GM21390 (cell line): ENCODE measurements around the gene DAZL.
"Not testable (repeated sequence)": the region's sequence is repeated elsewhere in the genome, so short reads cannot be mapped to it uniquely, and the experiment has no call there.

ENCODE experiments used
- ATAC-seq: cut with Tn5 transposase; IDR thresholded peaks from one replicate; pipeline ENCODE4 v1.9.1; 2021; ENCODE audit not compliant: unreplicated experiment

Gene DAZL, protein sequence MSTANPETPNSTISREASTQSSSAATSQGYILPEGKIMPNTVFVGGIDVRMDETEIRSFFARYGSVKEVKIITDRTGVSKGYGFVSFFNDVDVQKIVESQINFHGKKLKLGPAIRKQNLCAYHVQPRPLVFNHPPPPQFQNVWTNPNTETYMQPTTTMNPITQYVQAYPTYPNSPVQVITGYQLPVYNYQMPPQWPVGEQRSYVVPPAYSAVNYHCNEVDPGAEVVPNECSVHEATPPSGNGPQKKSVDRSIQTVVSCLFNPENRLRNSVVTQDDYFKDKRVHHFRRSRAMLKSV

DNA sequence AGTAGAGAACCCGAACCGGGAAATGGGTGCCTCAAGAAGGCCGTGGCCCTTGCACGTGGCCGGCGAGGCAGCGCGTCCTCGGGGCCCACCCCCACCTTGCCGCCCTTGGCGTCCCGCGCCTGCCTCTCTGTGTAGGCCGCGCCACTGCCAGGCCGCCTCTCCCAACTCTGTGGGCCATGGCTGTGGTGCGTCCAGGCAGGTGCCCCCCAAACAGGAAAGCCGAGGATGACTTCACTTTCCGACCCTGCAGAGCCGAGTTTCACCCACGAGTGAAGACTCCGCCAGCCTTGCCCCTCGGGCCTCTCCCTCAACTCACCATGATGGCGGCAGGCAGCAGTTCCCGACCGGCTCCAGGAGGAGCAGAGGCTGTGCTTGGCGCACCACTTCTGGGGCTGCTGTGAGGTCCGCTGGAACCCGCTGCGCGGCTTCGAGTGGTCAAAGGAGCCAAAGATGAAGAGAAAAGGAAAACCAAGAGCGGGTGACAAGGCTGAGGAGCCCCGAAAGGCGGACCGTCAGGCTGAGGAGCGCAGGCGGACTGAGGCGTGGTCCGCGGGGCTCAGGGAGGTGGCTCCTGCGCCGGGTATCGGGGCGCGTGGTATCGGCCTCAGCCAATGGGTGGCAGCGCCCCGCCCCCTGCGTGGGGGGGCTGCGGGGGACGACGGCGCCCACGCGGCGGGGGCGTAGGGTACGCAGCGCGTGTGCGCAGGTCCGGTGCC lies at the start of gene DAZL:
Gene DAZL (minus strand): TSS at position 537 of the 716 bp plus-strand sequence. CDS start 218 bp downstream, at position 319.
- ATAC-seq: no peak

DNA sequence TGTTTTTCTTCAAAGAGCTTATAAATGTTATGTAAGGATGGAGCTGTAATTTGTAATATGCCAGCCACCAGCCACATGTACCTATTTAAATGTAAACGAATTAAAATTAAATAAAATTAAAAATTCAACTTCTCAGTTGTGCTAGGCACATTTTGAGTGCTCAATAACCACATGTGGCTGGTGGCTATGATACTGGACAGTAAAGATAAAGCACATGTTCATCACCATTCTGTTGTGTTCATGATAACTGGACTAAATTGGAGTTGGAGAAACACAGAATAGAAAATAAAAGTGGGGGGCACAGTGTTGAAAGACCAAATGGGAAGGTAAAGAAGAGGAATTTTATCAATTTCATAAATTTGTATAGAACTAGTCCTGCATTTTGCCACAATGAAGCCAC lies 49.8 kb upstream of the DAZL start:
- ATAC-seq: no peak

DNA sequence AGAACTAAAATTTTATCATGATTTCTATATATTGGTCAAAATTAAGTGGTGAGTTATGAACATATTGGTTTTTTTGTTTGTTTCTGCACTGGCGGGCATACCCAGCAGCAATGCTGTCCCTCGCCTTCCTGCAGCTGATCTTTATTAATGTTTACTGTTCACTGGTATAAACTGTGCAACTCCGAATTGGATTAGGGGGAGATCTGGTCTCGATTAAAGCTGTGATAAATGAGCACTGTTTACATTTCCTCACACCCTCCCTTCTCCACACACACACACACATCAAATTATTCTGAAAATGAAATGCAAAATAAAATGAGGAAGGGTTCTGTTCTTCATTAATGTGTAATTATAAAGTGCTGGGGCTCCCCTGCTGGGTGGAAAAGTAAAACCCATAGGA lies 48.5 kb upstream of the DAZL start:
- ATAC-seq: no peak

DNA sequence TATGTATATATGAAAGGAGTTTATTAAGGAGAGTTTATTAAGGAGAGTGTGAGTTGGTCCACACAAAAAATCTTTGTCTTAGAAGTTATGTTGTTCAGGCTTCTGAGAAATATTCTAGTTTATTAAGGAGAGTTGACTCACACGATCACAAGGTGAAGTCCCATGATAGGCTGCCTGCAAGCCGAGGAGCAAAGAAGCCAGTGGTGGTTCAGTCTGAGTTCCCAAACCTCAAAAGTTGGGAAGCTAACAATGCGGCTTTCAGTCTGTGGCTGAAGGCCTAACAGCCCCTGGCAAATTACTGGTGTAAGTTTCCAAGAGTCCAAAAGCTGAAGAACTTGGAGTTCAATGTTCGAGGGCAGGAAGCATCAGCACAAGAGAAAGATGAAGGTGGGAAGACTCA lies 42.4 kb upstream of the DAZL start:
- no peak for ATAC-seq

DNA sequence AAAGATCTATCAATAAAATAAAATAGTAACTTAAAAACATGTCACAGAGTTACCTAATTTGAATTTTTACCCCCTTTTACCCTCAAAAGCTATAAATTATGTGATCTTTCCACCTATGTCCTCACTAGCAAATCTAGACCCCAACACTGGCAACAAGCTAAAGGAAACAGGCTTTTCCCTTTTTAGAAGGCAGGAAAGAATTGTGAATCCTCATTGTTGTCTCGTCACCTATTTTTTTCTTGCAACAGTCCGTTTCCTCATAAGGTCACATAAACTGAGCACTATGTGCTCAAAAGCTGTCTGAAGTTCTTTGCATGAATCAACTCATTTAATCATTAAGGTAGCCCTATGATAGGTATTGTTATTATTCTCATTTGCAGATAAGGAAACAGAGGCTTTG lies 34.6 kb upstream of the DAZL start:
- no peak for ATAC-seq

DNA sequence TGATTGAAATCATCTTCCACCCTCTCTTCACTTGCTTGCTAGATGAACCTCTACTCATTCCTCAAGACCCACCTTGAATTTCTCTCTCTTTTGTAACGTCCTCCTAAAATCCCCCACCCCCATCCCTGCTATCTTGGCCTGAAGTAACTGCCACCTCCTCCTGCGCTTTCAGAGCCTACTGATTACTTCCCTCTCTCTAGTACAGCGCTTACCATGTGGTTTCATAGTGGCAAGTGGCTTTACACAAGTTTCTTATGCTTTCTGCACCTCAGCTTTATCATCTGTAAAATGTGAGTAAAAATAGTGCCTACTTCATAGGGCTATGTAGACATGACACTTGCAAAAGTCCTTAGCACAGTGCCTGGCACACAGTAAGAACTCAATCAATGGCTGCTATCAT lies 28.7 kb upstream of the DAZL start:
- no peak for ATAC-seq

DNA sequence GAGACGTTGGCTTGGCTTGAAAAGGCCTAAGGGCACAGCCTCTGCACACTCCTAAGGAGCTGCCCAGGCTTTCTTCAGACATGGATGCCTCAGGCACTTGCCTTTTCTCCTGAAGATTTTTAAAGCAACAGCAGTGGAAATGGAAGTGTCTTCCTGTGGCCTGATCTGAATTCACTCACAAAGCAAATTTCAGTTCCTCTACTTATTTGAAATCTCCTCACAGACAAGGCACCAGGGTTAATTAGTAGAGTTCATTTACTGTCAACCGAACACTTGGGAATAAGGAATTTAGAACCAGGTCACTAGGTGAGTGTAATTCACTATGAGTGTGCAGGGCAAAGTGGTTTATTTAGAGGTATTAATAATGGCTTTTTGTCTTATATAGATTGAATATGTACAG lies 27.2 kb upstream of the DAZL start:
- no peak for ATAC-seq

DNA sequence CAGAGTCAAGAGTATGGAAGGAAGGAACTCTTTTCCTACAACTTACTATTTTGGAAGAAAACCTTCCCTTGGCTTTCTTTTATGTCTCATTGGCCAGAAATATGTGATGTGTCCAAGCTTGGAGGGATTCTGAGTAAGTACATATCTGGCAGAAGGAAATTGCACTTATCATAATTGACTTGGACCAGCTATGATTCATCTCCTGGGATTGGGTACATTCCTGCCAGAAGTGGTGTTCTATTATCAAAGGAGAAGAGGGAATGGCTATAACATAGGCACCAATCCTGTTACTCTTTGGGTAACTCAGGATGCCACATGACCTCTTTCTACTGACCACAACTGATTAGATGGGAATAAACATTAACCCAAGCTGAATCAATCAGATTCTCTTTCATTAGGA lies 13.5 kb upstream of the DAZL start:
- no peak for ATAC-seq

DNA sequence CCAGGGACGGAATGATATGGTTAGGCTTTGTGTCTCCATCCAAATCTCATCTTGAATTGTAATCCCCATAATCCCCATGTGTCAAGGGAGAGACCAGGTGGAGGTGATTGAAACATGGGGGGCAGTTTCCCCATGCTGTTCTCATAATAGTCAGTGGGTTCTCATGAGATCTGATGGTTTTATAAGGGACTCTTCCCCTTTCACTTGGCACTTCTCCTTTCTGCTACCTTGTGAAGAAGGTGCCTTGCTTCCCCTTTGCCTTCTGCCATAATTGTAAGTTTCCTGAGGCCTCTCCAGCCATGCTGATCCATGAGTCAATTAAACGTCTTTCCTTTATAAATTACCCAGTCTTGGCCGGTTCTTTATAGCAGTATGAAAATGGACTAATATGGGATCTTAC lies 11.9 kb upstream of the DAZL start:
- ATAC-seq: not testable (repeated sequence)

DNA sequence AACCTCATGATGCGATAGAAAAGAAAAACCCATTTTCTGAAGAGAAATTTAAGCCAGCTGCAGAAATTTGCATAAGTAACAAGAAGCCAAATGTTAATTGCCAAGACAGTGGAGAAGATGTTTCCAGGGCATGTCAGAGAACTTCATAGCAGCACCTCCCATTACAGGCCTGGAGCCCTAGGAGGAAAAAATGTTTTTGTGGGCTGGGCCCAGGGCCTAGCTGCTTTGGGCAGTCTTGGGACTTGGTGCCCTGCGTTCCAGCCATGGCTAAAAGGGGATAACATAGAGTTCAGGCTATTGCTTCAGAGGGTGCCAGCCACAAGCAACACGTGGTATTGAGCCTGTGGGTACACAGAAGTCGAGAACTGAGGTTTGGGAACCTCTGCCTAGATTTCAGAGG lies 10.9 kb upstream of the DAZL start:
- no peak for ATAC-seq

DNA sequence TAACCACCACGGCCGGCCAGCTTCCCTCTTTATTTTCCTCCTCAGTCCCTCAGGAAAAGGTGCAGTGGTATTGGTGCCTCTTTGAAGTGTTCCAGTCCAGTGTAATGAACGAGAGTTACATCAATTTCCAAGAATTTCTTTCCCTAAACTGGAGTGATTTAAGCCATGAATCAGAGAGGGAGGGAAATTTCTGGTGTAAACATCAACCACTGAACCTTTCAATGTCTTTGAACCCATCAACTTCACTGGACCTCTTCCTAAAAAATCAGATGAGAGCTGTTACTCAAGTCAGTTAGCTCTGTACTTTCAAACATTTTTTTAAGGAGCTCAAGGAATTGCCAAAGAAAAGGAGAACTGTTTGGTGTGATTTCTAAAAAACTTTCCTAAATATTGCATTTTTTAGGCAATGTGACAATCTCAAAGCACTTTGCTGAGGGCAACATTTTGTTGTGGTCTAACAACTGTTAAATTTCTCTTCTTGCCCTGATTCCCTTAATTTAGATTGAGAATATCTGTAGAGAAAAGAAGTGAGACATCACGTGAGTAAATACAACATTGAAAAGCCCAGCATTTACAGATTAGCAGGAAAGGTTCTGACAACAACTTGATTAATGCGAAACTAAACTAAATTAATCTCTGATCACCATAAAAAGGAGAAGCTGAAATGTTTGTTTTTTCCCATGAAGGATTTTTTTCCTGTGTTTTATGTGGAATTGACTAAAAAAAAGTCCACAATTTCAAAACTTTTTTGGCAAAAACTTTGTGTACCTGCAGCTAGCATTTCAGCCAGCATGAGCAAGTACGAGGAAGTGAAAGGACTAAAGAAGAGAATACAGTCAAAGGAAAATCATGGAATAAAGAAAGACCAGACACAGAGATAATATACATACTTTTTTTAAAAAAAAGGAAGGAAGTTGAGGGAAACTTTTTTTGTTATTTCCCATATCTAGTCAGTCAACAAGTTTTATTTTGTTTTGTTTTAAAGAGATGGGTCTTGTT lies 9.1 kb upstream of the DAZL start:
- ATAC-seq: no peak

DNA sequence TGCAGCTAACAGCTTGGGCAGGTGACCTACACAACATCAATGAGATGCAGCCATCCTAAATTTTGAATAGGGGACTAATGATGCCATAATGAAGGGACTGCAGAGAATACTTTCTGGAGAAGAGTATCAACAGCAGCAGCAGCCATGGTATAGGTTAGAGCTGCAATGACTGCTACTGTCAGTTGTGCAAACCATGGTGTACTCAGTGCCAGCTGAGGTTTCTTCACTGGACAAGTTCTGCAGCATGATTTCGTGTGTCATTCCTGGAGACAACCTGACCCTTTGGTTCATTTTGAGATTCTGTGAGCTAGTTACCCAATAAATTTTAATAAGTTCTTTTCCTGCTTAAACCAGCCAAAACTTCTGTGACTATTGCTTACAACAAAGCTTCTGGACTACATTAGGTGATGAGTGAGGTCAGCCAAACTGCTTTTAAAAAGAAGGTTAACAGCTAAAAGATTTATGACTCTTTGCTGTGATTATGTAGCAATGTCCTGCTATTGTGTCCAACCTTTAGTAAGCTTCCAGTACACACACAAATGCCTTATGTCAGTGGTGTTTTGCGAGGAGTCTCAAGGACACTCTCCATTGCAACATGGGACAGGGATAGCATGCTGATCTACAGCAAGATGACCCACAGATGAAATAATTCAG lies 4.8 kb upstream of the DAZL start:
- no peak for ATAC-seq

DNA sequence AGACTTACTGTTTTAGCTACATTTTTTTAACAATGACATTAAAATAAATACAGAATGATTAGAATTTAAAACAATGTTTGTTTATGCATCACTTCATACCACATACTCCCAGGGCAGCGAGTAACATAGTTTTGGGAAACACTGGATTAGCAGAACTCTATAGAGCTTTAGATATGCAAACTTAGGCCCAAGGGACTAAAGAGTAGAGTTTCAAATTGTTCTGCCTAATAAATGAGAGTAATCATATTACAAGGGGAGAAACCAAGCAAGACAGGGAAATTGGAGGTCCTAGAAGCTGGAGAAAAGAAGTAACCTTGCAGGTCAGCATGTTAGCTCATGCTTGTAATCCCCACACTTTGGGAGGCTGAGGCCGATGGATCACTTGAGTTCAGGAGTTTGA lies 3.6 kb upstream of the DAZL start:
- ATAC-seq: no peak

DNA sequence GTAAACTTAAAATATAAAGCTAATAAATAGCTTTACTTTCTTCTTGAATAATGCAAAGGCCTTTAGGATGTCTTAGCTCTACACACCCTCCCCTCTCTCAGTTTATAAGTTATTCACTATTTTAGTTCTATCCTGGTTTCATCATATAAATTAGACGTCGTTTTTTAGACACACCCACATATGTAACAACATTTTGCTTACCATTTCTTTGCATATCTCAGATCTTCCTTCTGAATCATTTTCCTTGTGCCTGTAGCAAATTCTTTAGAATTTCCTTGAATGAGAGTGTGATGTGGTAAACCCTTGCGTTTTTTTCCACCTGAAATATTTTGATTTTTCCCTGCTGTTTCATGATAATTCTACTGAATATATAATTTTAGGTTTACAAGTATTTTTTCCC lies 2.5 kb upstream of the DAZL start:
- no peak for ATAC-seq

DNA sequence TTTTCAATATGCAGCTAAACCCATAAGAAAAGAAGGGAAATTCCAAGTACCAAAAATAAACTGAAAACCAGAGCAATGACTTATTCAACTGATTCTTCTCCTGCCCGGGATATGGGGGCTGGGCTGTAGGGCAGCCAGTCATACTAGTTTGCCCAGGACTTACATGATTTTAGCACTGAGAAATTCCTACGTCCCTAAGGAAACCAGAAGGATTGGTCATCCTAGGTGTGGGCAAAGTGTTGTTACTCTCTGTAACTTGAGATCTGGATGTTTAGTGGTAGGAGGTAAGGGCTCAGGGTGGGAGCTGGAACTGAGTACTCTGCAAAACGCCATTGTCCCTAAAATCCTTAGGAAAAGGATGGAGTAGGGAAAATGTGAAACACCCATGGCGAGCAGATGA lies 1.2 kb upstream of the DAZL start:
- no peak for ATAC-seq

DNA sequence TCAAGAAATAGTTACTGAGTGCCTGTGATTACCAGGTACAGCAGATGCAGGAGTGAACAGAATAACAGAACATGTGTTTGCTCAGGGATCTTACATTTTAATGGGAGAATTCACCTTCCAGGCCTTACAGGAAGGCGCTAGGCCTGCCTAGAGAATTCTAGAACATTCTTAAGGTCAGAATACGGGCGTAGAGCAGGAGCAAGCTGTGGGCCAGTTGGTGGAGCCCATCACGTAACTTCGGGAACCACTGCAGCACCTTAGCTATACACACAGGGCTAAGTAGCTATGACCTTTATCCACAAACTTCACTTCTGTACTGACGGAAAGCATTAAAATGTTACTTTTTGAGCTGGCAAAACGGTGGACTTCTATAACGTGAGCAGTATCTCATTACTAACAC lies 743 bp upstream of the DAZL start:
- no peak for ATAC-seq

DNA sequence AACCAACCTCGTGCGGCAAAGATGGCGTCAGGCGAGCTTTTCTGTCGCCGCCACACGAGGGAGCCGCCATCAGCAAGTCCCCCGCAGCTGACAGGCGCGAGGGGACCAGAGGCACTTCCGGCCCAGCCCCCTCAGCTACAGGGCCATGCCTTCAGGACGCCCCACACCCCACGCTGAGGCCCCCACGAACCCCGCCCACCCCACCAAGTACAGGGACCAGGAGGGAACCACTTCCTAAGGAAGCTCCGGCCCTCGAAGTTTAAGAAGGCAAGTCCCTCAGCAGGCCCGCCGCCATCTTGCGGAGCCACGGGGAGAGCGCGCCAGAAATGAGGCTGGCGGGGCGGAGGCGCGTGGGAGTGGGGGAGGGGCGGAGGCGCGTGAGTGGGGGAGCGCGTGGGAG lies 790 bp downstream of the DAZL start:
- no peak for ATAC-seq

DNA sequence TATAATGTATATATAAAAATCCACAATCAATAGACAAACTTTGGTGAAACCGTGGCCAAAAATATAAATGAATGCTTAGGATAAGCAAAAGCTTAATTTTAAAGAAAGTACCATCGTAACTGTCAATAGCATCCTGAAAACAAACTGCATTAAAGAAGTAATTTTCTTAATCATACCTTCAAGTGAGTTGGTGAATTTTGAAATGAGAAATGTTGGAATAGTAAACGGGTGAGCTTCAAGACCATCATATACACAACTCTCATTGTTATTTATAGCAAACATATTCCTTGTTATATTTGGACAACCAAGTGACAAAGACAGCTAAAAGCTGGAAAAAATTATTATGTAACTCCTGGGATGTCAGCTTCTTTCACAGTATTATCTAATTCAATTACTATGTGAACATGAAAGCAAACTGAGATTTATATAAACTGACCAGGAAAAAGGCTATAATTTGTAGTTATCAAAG lies 3.7 kb downstream of the DAZL start:
- ATAC-seq: no peak

DNA sequence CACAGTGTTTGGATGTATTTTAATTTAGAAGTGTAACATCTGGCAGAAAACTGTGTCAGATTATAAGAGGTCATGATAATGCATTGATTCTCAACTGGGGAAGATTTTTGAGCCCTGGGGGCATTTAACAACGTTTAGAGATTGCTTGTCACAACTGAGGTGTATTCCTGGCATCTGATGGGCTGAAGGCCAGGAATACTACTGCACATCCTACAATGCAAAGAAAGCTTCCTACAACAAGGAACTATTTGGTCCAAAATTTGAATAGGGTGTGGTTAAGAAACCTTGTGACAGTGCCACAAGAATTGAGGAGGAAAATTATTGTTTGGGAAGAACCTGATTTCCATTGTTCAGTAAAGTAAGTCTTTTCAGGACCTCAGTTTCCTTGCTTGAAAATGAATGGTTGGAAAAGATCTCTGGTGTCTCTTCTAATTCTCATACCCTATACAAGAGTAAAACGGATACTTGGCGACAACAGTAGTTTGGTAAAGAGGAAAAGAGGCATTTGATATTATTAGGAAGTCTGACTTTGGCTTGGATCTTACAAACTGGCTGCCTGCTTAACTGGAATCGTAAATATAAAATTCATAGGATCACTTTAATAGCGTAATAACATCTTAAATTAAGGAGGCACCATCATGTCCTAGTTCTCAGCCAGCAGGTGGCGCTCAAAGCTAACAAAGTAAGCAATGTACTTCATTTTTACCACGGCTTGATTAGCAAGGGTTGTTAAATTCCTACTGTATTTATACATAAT lies 4.3 kb downstream of the DAZL start:
- peak; percentile 63 for ATAC-seq

DNA sequence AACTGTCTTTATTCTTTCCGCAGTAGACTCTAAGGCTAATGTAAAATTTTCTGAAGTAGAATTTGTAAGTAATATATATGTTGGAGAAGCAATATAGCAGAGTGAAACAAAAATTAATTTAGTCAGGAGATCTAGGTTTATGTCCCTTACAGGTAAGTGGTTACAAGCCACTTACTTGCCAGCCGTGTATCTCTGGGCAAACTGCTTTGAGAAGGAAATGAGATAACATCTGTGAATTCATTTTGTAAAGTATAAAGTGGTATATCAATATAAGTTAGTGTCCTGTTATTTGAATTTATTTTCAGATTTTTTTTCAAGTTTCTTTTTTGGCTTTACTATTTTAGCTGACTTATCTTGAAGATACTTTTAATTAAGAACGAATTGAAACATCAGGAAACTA lies 5.5 kb downstream of the DAZL start:
- ATAC-seq: no peak
